Urothelium cell line (cell line): ENCODE results near the gene NAPEPLD.
A peak's percentile ranks its signal among the peaks of the same experiment; 100 is the strongest.
"Not testable (repeated sequence)": the region's sequence is repeated elsewhere in the genome, so short reads cannot be mapped to it uniquely, and the experiment has no call there.

Source experiments
- DNase-seq: peaks from one replicate; pipeline ENCODE4 v3.0.0; 2011; ENCODE audit warnings: low spot score, mixed read lengths
- FAIRE-seq: peaks from 2 replicates; lab custom pipeline; 2011; peaks lifted over from hg19 to GRCh38; lab: Jason Lieb, UNC

Gene NAPEPLD

GRCh38 chr7:103148131-103148993 is 537 bp downstream of the NAPEPLD start:
- FAIRE-seq (no peak), DNase-seq (no peak)

- FAIRE-seq, DNase-seq: not testable (repeated sequence)
These were observed 4.1 kb downstream of the NAPEPLD start for GRCh38 chr7:103144754-103145153.

GRCh38 chr7:103143868-103144267 is 5.0 kb downstream of the NAPEPLD start:
- DNase-seq (no peak), FAIRE-seq (no peak)

GRCh38 chr7:103142494-103142893 is 6.4 kb downstream of the NAPEPLD start:
- DNase-seq (no peak), FAIRE-seq (no peak)

- FAIRE-seq (no peak), DNase-seq (peak; percentile 39)
These were observed 7.0 kb downstream of the NAPEPLD start for GRCh38 chr7:103141753-103142404.

GRCh38 chr7:103140685-103141084 is 8.2 kb downstream of the NAPEPLD start:
- FAIRE-seq, result no peak
- no peak for DNase-seq

GRCh38 chr7:103140061-103140460 is 8.8 kb downstream of the NAPEPLD start:
- no peak for FAIRE-seq

GRCh38 chr7:103134836-103135554 is 13.9 kb downstream of the NAPEPLD start:
- DNase-seq (no peak), FAIRE-seq (no peak)

More at GRCh38 chr7:103140061-103140460, 8.8 kb downstream of the NAPEPLD start:
- no peak for DNase-seq

GRCh38 chr7:103132995-103133688 is 15.8 kb downstream of the NAPEPLD start:
- DNase-seq, result no peak
- peak; percentile 53 for FAIRE-seq

GRCh38 chr7:103130901-103131624 is 17.8 kb downstream of the NAPEPLD start:
- no peak for FAIRE-seq
- no peak for DNase-seq

GRCh38 chr7:103129702-103130549 is 19.0 kb downstream of the NAPEPLD start:
- no peak for FAIRE-seq
- no peak for DNase-seq

GRCh38 chr7:103127006-103127405 is 21.9 kb downstream of the NAPEPLD start:
- DNase-seq (no peak), FAIRE-seq (no peak)

GRCh38 chr7:103124429-103124979 is 24.4 kb downstream of the NAPEPLD start:
- FAIRE-seq (no peak), DNase-seq (no peak)

GRCh38 chr7:103123529-103123928 is 25.4 kb downstream of the NAPEPLD start:
- FAIRE-seq, result no peak
- DNase-seq, result no peak

- FAIRE-seq (no peak), DNase-seq (no peak)
These were observed 27.3 kb downstream of the NAPEPLD start for GRCh38 chr7:103121641-103122040.

GRCh38 chr7:103120362-103120761 is 28.5 kb downstream of the NAPEPLD start:
- FAIRE-seq (no peak), DNase-seq (no peak)

GRCh38 chr7:103119791-103120291 is 29.1 kb downstream of the NAPEPLD start:
- no peak for DNase-seq
- FAIRE-seq, result no peak

- no peak for DNase-seq
- no peak for FAIRE-seq
These were observed 31.4 kb downstream of the NAPEPLD start for GRCh38 chr7:103117465-103117864.

- no peak for FAIRE-seq
- DNase-seq, result no peak
These were observed 31.9 kb downstream of the NAPEPLD start for GRCh38 chr7:103116991-103117390.
